Activated CD4-positive, alpha-beta T cell treated with anti-CD3 and anti-CD28 coated beads, Interleukin-10, Interleukin-2, amounts not matched to agents 100 ng/mL and 50 ng/mL, durations not matched to agents 16 hours and 8 hours (primary cell): ENCODE measurements around the gene ALDOB.

Experiments
- DNase-seq: peaks from one replicate; pipeline ENCODE4 v3.0.0-alpha.2; 2020

ALDOB gene

GRCh38 chr9:101453776-101454570 is 18.4 kb upstream of the ALDOB start:
- no peak for DNase-seq

GRCh38 chr9:101451498-101451897 is 15.9 kb upstream of the ALDOB start:
- no peak for DNase-seq

- no peak for DNase-seq
Observed at GRCh38 chr9:101450931-101451330, 15.4 kb upstream of the ALDOB start.

GRCh38 chr9:101449071-101449721 is 13.6 kb upstream of the ALDOB start:
- DNase-seq = peak; percentile 50

GRCh38 chr9:101448680-101449070 is 13.1 kb upstream of the ALDOB start:
- DNase-seq = no peak

GRCh38 chr9:101446732-101447131 is 11.2 kb upstream of the ALDOB start:
- DNase-seq = no peak

GRCh38 chr9:101445353-101446029 is 9.9 kb upstream of the ALDOB start:
- no peak for DNase-seq

- DNase-seq = no peak
Observed at GRCh38 chr9:101443364-101443771, 7.8 kb upstream of the ALDOB start.

- no peak for DNase-seq
Observed at GRCh38 chr9:101442736-101443135, 7.2 kb upstream of the ALDOB start.

GRCh38 chr9:101442318-101442717 is 6.7 kb upstream of the ALDOB start:
- no peak for DNase-seq

GRCh38 chr9:101440714-101441230 is 5.2 kb upstream of the ALDOB start:
- no peak for DNase-seq

GRCh38 chr9:101438523-101438922 is 2.9 kb upstream of the ALDOB start:
- no peak for DNase-seq

- DNase-seq = no peak
Observed at GRCh38 chr9:101437806-101438232, 2.2 kb upstream of the ALDOB start.

GRCh38 chr9:101434998-101435397 is 576 bp downstream of the ALDOB start:
- DNase-seq = no peak

- no peak for DNase-seq
Observed at GRCh38 chr9:101433229-101433628, 2.3 kb downstream of the ALDOB start.

GRCh38 chr9:101432740-101433139 is 2.8 kb downstream of the ALDOB start:
- DNase-seq = no peak

GRCh38 chr9:101432171-101432570 is 3.4 kb downstream of the ALDOB start:
- DNase-seq = no peak

GRCh38 chr9:101429736-101430135 is 5.8 kb downstream of the ALDOB start:
- DNase-seq = no peak

- no peak for DNase-seq
Observed at GRCh38 chr9:101428909-101429308, 6.7 kb downstream of the ALDOB start.

- DNase-seq = no peak
Observed at GRCh38 chr9:101427957-101428655, 7.5 kb downstream of the ALDOB start.

- no peak for DNase-seq
Observed at GRCh38 chr9:101427358-101427757, 8.2 kb downstream of the ALDOB start.

GRCh38 chr9:101421653-101422065 is 13.9 kb downstream of the ALDOB start:
- DNase-seq = no peak

GRCh38 chr9:101419863-101420262 is 15.7 kb downstream of the ALDOB start:
- no peak for DNase-seq
